Thyroid gland (tissue), 4 donors: ENCODE measurements around the gene DTD2.

Source experiments
- CTCF ChIP-seq, 6 experiments: fragments of 200-600 bp in 3 of 6; fragments of 450-650 bp in 3 of 6; sonication (generic) in 3 of 6; IDR thresholded peaks; one replicate each; pipeline ENCODE4 v1.5.1; 2016 to 2019; ENCODE audit warnings: antibody characterized with exemption in 6 of 6, mild to moderate bottlenecking in 2 of 6, inconsistent platforms in 1 of 6, moderate library complexity in 1 of 6
- POLR2A ChIP-seq, 2 donors: fragments of 450-650 bp; IDR thresholded peaks; one replicate each; pipeline ENCODE4 v1.6.1; 2017; ENCODE audit warnings: antibody characterized with exemption in 2 of 2, mild to moderate bottlenecking in 2 of 2, moderate library complexity in 1 of 2

DNA sequence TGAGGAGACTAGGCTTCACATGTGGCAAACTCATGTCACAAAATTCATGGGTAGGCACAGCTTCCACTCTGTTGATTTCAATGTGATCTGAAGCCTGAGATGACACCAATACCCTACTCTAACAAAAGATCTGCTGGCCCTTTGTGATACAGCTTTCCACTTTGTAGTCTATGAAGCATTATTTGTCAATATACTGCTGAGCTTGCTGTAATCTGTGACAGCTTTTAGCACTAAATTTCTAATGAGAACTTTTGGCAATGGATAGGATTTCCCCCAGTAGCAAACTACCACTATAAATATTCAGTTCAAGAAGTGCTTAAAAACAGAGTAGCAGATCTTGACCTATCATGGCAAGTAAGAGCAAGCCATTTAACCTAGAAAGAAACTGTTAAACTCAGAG, 31.4 kb downstream of the DTD2 start:
- TF ChIP-seq CTCF (IDR thresholded peaks at IDR 0.05) (no peak), POLR2A (IDR thresholded peaks at IDR 0.05) (no peak)
